ENCODE data around the gene SYNGR3.

Gene SYNGR3

GRCh38 chr16:1945559-1946391, 44.0 kb upstream of the SYNGR3 start:
- Histone ChIP-seq H3F3A (ENCODE audit: insufficient read depth) (no peaks in the 10 kb centered on the region), H3K27ac (ENCODE audit: low read depth, low read length) (no peak overlapping the region), H3K9me3 (ENCODE audit: insufficient read depth, low read length) (no peaks in the 10 kb centered on the region), H3K9me2 (replicated peaks; ENCODE audit: insufficient read depth, low read length) (no peaks in the 10 kb centered on the region), H3K4me2 (ENCODE audit: low read depth, low read length, poor library complexity, severe bottlenecking) (no peak overlapping the region), H4K20me1 (ENCODE audit: low read depth, low read length) (no peaks in the 10 kb centered on the region), H3K79me2 (ENCODE audit: insufficient read depth, low read length) (no peaks in the 10 kb centered on the region), H3K27me3 (ENCODE audit: low read length) (no peaks in the 10 kb centered on the region), H3K9ac (ENCODE audit: low read length) (no peak overlapping the region), H2AFZ (ENCODE audit: low read depth, low read length, severe bottlenecking) (no peak overlapping the region), H3K36me3 (ENCODE audit: low read length) (no peaks in the 10 kb centered on the region), H3K4me3 (ENCODE audit: insufficient read depth, low read length, poor library complexity, severe bottlenecking) (no peak overlapping the region)
- no peak for TF ChIP-seq CTCF (IDR thresholded peaks at IDR 0.05; ENCODE audit: insufficient read depth, low read length, poor library complexity, severe bottlenecking)
- no peak for TF ChIP-seq EZH2phosphoT487 (conservative IDR thresholded peaks at IDR 0.05; ENCODE audit: low read length)

- Histone ChIP-seq H3K27ac (ENCODE audit: low read depth, low read length) (no peak overlapping the region), H4K20me1 (ENCODE audit: low read depth, low read length) (no peaks in the 10 kb centered on the region), H2AFZ (ENCODE audit: low read depth, low read length, severe bottlenecking) (no peak overlapping the region), H3F3A (ENCODE audit: insufficient read depth) (no peaks in the 10 kb centered on the region), H3K79me2 (ENCODE audit: insufficient read depth, low read length) (no peaks in the 10 kb centered on the region), H3K4me3 (ENCODE audit: insufficient read depth, low read length, poor library complexity, severe bottlenecking) (no peak overlapping the region), H3K4me2 (ENCODE audit: low read depth, low read length, poor library complexity, severe bottlenecking) (no peak overlapping the region), H3K27me3 (ENCODE audit: low read length) (no peaks in the 10 kb centered on the region), H3K9me2 (replicated peaks; ENCODE audit: insufficient read depth, low read length) (no peaks in the 10 kb centered on the region), H3K9ac (ENCODE audit: low read length) (no peak overlapping the region), H3K9me3 (ENCODE audit: insufficient read depth, low read length) (no peaks in the 10 kb centered on the region), H3K36me3 (ENCODE audit: low read length) (no peaks in the 10 kb centered on the region)
- TF ChIP-seq CTCF (IDR thresholded peaks at IDR 0.05; ENCODE audit: insufficient read depth, low read length, poor library complexity, severe bottlenecking) (peak; percentile 10), EZH2phosphoT487 (conservative IDR thresholded peaks at IDR 0.05; ENCODE audit: low read length) (no peak)
Observed at GRCh38 chr16:1946495-1947368, 43.0 kb upstream of the SYNGR3 start.

- Histone ChIP-seq H3K9me3 (ENCODE audit: insufficient read depth, low read length) (no peaks in the 10 kb centered on the region), H3K4me2 (ENCODE audit: low read depth, low read length, poor library complexity, severe bottlenecking) (no peak overlapping the region), H4K20me1 (ENCODE audit: low read depth, low read length) (no peaks in the 10 kb centered on the region), H3K9ac (ENCODE audit: low read length) (no peak overlapping the region), H3K27ac (ENCODE audit: low read depth, low read length) (no peak overlapping the region), H3K27me3 (ENCODE audit: low read length) (no peaks in the 10 kb centered on the region), H3F3A (ENCODE audit: insufficient read depth) (no peaks in the 10 kb centered on the region), H3K9me2 (replicated peaks; ENCODE audit: insufficient read depth, low read length) (no peaks in the 10 kb centered on the region), H3K79me2 (ENCODE audit: insufficient read depth, low read length) (no peaks in the 10 kb centered on the region), H3K4me3 (ENCODE audit: insufficient read depth, low read length, poor library complexity, severe bottlenecking) (no peak overlapping the region), H3K36me3 (ENCODE audit: low read length) (no peaks in the 10 kb centered on the region), H2AFZ (ENCODE audit: low read depth, low read length, severe bottlenecking) (no peak overlapping the region)
- TF ChIP-seq EZH2phosphoT487 (conservative IDR thresholded peaks at IDR 0.05; ENCODE audit: low read length) (no peak), CTCF (IDR thresholded peaks at IDR 0.05; ENCODE audit: insufficient read depth, low read length, poor library complexity, severe bottlenecking) (no peak)
Observed at GRCh38 chr16:1947369-1947670, 42.5 kb upstream of the SYNGR3 start.

All from SU-DHL-6 (cell line).